ENCODE data around the gene GORASP2. TPM values are rescaled to one million over a fixed set of nuclear protein-coding genes. Genes with fewer than 3 reads are reported as not detected.

GORASP2 gene
- total and polyA plus RNA-seq, 12 donors: 25.6 to 201 (median 85.0) TPM

- TF ChIP-seq POLR2A (IDR thresholded peaks at IDR 0.05): no peak
- no peak for TF ChIP-seq CTCF (IDR thresholded peaks at IDR 0.05)
- no peaks in the 10 kb centered on the region for H3K9me3 ChIP-seq (replicated peaks in 1 of 3)
- WGBS, 4 donors: 83 to 92% (median 90%) methylated on average over 12 to 17 of the region's 17 CpGs
- intact Hi-C loops (cut with DNase I): loop anchor here in 1 of 2 donors (10.0 kb wide), 1 partner anchor 189 kb away; the partner anchor contains the start of gene TLK1
- no peaks in the 10 kb centered on the region for H3K27me3 ChIP-seq
- H3K4me1 ChIP-seq (replicated peaks in 1 of 2): peaks cover 0 to 5% of the 10 kb centered on the region in 2 donors
- no peaks in the 10 kb centered on the region for H3K36me3 ChIP-seq (replicated peaks in 1 of 2)
- no peak overlapping the region for H3K4me3 ChIP-seq
- no peak for DNase-seq
- H3K27ac ChIP-seq: no peak overlapping the region
Observed at GRCh38 chr2:170975127-170975942, 46.3 kb downstream of the GORASP2 start.

- intact Hi-C loops (cut with DNase I): loop anchor here in 1 of 2 donors (10.0 kb wide), 1 partner anchor 189 kb away; the partner anchor contains the start of gene TLK1
- TF ChIP-seq CTCF (IDR thresholded peaks at IDR 0.05) (no peak), POLR2A (IDR thresholded peaks at IDR 0.05) (no peak)
- no peak overlapping the region for H3K4me3 ChIP-seq
- H3K4me1 ChIP-seq (replicated peaks in 1 of 2): peaks cover 0 to 5% of the 10 kb centered on the region in 2 donors
- 86 to 92% (median 90%) methylated on average over 3 to 4 of the region's 4 CpGs for WGBS, 4 donors
- no peak for DNase-seq
- no peaks in the 10 kb centered on the region for H3K27me3 ChIP-seq
- no peaks in the 10 kb centered on the region for H3K9me3 ChIP-seq (replicated peaks in 1 of 3)
- H3K27ac ChIP-seq: no peak overlapping the region
- no peaks in the 10 kb centered on the region for H3K36me3 ChIP-seq (replicated peaks in 1 of 2)
Observed at GRCh38 chr2:170975943-170976270, 46.9 kb downstream of the GORASP2 start.

GRCh38 chr2:170984079-170984478 lies 55.0 kb downstream of the GORASP2 start:
- no peak for DNase-seq
- WGBS, 4 donors: 46 to 54% (median 50%) methylated on average over 1 of the region's 1 CpG
- no peaks in the 10 kb centered on the region for H3K36me3 ChIP-seq (replicated peaks in 1 of 2)
- H3K4me1 ChIP-seq (replicated peaks in 1 of 2): no peaks in the 10 kb centered on the region
- intact Hi-C loops (cut with DNase I): no loop called here
- H3K27me3 ChIP-seq: no peaks in the 10 kb centered on the region
- H3K9me3 ChIP-seq (replicated peaks in 1 of 3): no peaks in the 10 kb centered on the region
- TF ChIP-seq CTCF (IDR thresholded peaks at IDR 0.05): no peak
- no peak for TF ChIP-seq POLR2A (IDR thresholded peaks at IDR 0.05)
- H3K4me3 ChIP-seq: no peak overlapping the region
- H3K27ac ChIP-seq: no peak overlapping the region

- H3K27me3 ChIP-seq: no peaks in the 10 kb centered on the region
- DNase-seq: no peak
- H3K36me3 ChIP-seq (replicated peaks in 1 of 2): no peaks in the 10 kb centered on the region
- no peaks in the 10 kb centered on the region for H3K9me3 ChIP-seq (replicated peaks in 1 of 3)
- no peak for TF ChIP-seq CTCF (IDR thresholded peaks at IDR 0.05)
- TF ChIP-seq POLR2A (IDR thresholded peaks at IDR 0.05): no peak
- intact Hi-C loops (cut with DNase I): no loop called here
- H3K4me3 ChIP-seq: no peak overlapping the region
- no peaks in the 10 kb centered on the region for H3K4me1 ChIP-seq (replicated peaks in 1 of 2)
- no peak overlapping the region for H3K27ac ChIP-seq
- 94 to 97% (median 96%) methylated on average over 4 to 5 of the region's 5 CpGs for WGBS, 4 donors
Observed at GRCh38 chr2:170985407-170985806, 56.4 kb downstream of the GORASP2 start.

Data from adrenal gland (tissue), 12 donors.